ENCODE data around the gene L3MBTL2. TPM values are rescaled to one million over a fixed set of nuclear protein-coding genes. Genes with fewer than 3 reads are reported as not detected.

The L3MBTL2 gene
- total RNA-seq, 1 experiment from 2014 or later = 33.6 TPM

DNA sequence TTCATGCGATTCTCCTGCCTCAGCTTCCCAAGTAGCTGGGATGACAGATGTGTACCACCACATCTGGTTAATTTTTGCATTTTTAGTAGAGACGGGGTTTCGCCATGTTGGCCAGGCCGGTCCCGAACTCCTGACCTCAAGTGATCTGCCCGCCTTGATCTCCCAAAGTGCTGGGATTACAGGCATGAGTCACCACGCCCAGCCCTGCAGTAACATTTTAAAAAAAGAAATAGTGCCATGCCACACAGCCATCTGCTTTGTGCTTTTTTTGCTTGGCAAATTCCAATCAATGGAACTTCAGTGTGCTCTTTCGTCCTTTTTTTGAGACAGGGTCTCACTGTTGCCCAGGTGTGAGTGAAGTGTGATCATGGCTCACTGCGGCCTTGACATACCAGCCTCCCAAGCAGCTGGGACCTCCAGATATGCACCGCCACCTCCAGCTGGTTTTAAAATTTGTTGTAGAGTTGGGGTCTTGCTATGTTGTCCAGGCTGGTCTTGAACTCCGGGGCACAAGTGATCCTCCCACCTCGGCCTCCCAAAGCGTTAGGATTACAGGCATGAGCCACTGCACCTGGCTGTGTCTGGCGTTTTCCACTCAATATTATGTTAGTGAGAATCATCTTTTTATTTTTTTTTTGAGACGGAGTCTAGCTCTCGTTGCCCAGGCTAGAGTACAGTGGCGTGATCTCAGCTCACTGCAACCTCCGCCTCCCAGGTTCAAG is 37.4 kb downstream of the L3MBTL2 start:
- H3K4me2 ChIP-seq (ENCODE audit: insufficient read depth, insufficient read length, low read length) = no peak overlapping the region
- no peaks in the 10 kb centered on the region for H3K23me2 ChIP-seq (ENCODE audit: insufficient read length, low read depth, low read length, poor library complexity, severe bottlenecking)
- H3K9me3 ChIP-seq (ENCODE audit: control insufficient read depth, low read depth, low read length) = no peaks in the 10 kb centered on the region
- no peak overlapping the region for H4K5ac ChIP-seq (ENCODE audit: insufficient read length, low read depth, low read length)
- TF ChIP-seq, protein P1, sequence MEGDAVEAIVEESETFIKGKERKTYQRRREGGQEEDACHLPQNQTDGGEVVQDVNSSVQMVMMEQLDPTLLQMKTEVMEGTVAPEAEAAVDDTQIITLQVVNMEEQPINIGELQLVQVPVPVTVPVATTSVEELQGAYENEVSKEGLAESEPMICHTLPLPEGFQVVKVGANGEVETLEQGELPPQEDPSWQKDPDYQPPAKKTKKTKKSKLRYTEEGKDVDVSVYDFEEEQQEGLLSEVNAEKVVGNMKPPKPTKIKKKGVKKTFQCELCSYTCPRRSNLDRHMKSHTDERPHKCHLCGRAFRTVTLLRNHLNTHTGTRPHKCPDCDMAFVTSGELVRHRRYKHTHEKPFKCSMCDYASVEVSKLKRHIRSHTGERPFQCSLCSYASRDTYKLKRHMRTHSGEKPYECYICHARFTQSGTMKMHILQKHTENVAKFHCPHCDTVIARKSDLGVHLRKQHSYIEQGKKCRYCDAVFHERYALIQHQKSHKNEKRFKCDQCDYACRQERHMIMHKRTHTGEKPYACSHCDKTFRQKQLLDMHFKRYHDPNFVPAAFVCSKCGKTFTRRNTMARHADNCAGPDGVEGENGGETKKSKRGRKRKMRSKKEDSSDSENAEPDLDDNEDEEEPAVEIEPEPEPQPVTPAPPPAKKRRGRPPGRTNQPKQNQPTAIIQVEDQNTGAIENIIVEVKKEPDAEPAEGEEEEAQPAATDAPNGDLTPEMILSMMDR (conservative IDR thresholded peaks at IDR 0.05) = no peak
- no peaks in the 10 kb centered on the region for H3K79me2 ChIP-seq (ENCODE audit: insufficient read depth, low read length)
- H3K4me3 Mint-ChIP-seq = no peak overlapping the region
- H3K27ac Mint-ChIP-seq = no peak overlapping the region
- no peak overlapping the region for H2BK5ac ChIP-seq (ENCODE audit: insufficient read length, low read length)
- no peaks in the 10 kb centered on the region for H3K27me3 ChIP-seq (ENCODE audit: insufficient read depth, low read length)
- no peak overlapping the region for H4K8ac ChIP-seq (replicated peaks; ENCODE audit: insufficient read length, low read depth, low read length)
- peaks cover 2 to 21% (median 15%) of the 10 kb centered on the region in 3 experiments; a peak in 6 of 7 replicates for H3K36me3 Mint-ChIP-seq (ENCODE audit: insufficient read depth in 1 of 3, low read depth in 3 of 3)
- H3K79me1 ChIP-seq (ENCODE audit: insufficient read depth, low read depth, low read length, poor library complexity, severe bottlenecking) = no peaks in the 10 kb centered on the region
- H3K4me1 ChIP-seq (ENCODE audit: insufficient read depth, low read length) = no peaks in the 10 kb centered on the region
- H2BK12ac ChIP-seq (ENCODE audit: insufficient read length, low read depth, low read length) = no peak overlapping the region
- H4K91ac ChIP-seq (ENCODE audit: insufficient read length, low read depth, low read length) = no peak overlapping the region
- WGBS (ENCODE audit: extremely low coverage, insufficient read length, low lambda C conversion rate) = no CpG with 5 or more reads among the region's 18 CpGs
- peaks cover 4% of the 10 kb centered on the region for H3K27me3 Mint-ChIP-seq (ENCODE audit: low read depth)
- no peak overlapping the region for H2AFZ ChIP-seq (ENCODE audit: low read length)
- no peak overlapping the region for H3T11ph ChIP-seq (ENCODE audit: low read length)
- DNase-seq = no peak
- no peak overlapping the region for H3K9ac ChIP-seq (ENCODE audit: extremely low read depth, insufficient read length, low read length)
- no peak overlapping the region for H3K23ac ChIP-seq (ENCODE audit: insufficient read length, low read depth, low read length)
- peaks cover 3% of the 10 kb centered on the region in 2 experiments; a peak in 3 of 4 replicates for H3K4me1 Mint-ChIP-seq
- H3K4ac ChIP-seq (ENCODE audit: low read depth, low read length) = no peak overlapping the region
- no peaks in the 10 kb centered on the region for H4K20me1 ChIP-seq (ENCODE audit: control insufficient read depth, insufficient read depth, insufficient read length)
- H2BK20ac ChIP-seq (ENCODE audit: low read depth, low read length, poor library complexity, severe bottlenecking) = no peak overlapping the region
- no peak overlapping the region for H2BK15ac ChIP-seq (ENCODE audit: low read depth, low read length)
- H3K14ac ChIP-seq (ENCODE audit: insufficient read depth, low read length) = no peak overlapping the region
- H3K18ac ChIP-seq (ENCODE audit: insufficient read length, low read depth, low read length) = no peak overlapping the region
- no peaks in the 10 kb centered on the region for H3K9me3 Mint-ChIP-seq
- H2AK5ac ChIP-seq (ENCODE audit: insufficient read length, low read length) = no peak overlapping the region
- H3K27ac ChIP-seq (ENCODE audit: insufficient read length, low read depth, low read length) = no peak overlapping the region
- no peak overlapping the region for H2BK120ac ChIP-seq (ENCODE audit: low read depth, low read length, poor library complexity, severe bottlenecking)
- H3K56ac ChIP-seq (ENCODE audit: insufficient read length, low read depth, low read length) = no peak overlapping the region
